Activated CD8-positive, alpha-beta memory T cell treated with anti-CD3 and anti-CD28 coated beads, Interleukin-2, amount 50 U/mL, for 48 hours (primary cell): Measurements from ENCODE around the gene B3GNT7.

Source experiments
- DNase-seq: peaks from one replicate; pipeline ENCODE4 v3.0.0-alpha.2; 2020

The B3GNT7 gene

DNA sequence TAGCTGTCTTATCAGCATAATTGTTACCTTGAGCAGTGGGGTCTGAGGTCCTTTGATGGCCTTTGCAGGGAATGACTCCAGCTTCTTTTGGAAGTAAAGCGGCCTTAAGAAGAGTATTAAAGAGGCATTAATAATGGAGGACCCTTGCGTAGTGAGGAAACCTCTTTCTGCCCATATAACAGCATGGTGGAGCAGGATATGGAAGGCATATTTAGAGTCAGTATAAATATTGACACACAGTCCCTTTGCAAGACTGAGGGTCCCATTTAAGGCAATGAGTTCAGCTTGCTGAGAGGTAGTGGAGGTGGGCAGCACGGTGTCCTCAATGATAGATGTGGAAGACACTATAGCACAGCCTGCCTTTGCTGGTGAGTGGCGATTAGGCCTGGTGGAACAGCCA, 36.1 kb downstream of the B3GNT7 start:
- no peak for DNase-seq

DNA sequence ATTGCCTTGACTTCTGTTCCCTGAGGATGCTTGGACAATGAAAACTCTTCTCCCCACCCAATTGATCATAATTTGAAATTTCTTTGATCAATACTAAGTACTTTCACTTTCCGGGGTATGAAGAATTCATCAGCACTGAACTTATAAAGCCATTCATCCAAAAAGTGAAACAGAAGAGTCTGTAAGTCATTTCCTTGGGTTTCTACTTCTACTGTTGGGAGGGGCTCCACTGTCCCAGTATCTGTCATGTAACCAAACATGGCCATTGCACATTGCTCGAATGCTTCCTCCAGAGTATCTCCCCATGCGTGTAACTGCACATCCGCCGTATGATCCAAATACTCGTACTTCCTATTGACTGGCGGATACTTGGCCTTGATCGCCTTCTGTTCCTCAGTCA, 38.5 kb downstream of the B3GNT7 start:
- DNase-seq, result no peak

DNA sequence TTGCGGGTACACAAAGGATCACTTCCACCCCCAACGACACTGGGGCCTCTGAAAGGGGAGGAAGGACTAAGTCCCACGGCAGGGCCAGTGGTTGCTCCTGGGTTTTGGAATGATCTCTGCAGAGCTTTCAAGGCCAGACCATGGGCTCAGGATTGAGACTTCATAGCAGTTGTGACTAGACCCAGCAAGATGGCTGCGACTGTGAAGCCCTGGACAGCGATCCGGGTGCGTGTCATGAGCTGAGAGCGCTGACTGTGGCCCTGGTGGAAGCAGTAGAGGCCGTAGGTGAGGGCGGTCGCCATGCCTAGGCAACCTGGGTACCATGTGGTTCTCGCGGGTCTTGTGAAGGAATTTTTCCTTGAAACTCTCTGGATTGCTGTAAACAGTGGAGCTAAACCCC, 41.4 kb downstream of the B3GNT7 start:
- no peak for DNase-seq

DNA sequence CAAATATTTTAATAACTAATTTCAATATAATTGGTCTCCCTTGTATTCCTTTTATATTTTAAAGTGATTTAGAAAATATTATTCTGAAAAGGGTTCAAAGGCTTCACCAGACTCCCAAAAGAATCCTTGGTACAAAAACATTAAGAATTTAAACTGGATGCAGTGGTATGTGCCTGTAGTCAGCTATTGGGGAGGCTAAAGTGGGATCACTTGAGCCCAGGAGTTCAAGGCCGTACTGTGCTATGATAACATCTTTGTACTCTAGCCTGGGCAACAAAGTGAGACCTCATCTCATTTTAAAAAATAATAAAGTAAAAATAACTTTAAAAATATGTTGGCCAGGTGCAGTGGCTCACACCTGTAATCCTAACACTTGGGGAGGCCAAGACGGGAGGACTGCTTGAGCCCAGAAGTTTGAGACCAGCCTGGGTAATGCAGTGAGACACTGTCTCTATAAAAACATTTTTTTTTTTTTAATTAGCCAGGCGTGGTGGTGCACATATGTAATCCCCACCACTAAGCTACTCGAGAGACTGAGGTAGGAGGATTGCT, 54.1 kb downstream of the B3GNT7 start:
- DNase-seq, result no peak

DNA sequence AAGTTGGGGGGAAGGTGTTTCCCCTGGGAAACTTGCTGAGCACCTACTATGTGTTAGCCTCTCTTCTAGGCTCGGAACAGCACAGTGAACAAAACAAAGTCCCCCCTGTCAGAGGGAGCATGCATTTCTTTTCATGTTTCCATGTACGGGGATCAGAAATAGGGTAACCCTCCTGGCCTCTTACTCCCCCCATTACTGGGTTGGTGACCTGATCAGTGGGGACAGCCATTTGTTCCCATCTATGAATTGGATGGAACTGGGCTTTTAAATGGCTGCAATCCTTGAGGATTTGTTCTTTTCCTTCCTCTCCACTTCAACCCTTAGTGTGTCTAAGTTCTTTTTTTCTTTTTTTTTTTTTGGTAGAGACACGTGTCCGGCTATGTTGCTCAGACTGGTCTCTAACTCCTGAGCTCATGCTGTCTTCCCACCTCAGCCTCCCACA, 55.1 kb downstream of the B3GNT7 start:
- peak; percentile 57 for DNase-seq
